ENCODE measurements around the gene SPACA4. TPM values are rescaled to one million over a fixed set of nuclear protein-coding genes. Genes with fewer than 3 reads are reported as not detected.

Gene SPACA4
- total RNA-seq, 2 experiments from 2014 or later = not detected

- ATAC-seq = peak; percentile 71
- H3K4me3 Mint-ChIP-seq = peak overlapping the region; percentile 74
These were observed 38.5 kb downstream of the SPACA4 start for GRCh38 chr19:48644839-48645619.

GRCh38 chr19:48645620-48646000 lies 39.1 kb downstream of the SPACA4 start:
- no peak for ATAC-seq
- CTCF ChIA-PET = interaction anchor here (0.7 to 3.9 kb wide), 29 partner anchors 9 to 348 kb away, joined by 3 to 27 read pairs (median 5); partner anchors contain the start of genes BCAT2, DBP, HSD17B14 and RASIP1
- Mint-ChIP-seq H3K27me3 (peaks cover 3% of the 10 kb centered on the region), H3K9me3 (ENCODE audit: low read depth) (no peaks in the 10 kb centered on the region), H3K36me3 (no peaks in the 10 kb centered on the region), H3K4me3 (peak overlapping the region; percentile 74), H3K4me1 (peaks cover 31% of the 10 kb centered on the region), H3K27ac (peak overlapping the region; percentile 69)
- no peak for DNase-seq

More at GRCh38 chr19:48644839-48645619, 38.5 kb downstream of the SPACA4 start:
- peaks cover 3% of the 10 kb centered on the region for H3K27me3 Mint-ChIP-seq
- peaks cover 32% of the 10 kb centered on the region for H3K4me1 Mint-ChIP-seq
- DNase-seq = peak; percentile 85
- H3K36me3 Mint-ChIP-seq = no peaks in the 10 kb centered on the region
- H3K27ac Mint-ChIP-seq = peak overlapping the region; percentile 77
- no peaks in the 10 kb centered on the region for H3K9me3 Mint-ChIP-seq (ENCODE audit: low read depth)
- CTCF ChIA-PET = interaction anchor here (0.8 to 3.9 kb wide), 24 partner anchors 8 to 348 kb away, joined by 3 to 27 read pairs (median 5); partner anchors contain the start of genes BCAT2, DBP, HSD17B14 and RASIP1

- Mint-ChIP-seq H3K9me3 (ENCODE audit: low read depth) (no peaks in the 10 kb centered on the region), H3K4me1 (peaks cover 33% of the 10 kb centered on the region), H3K27me3 (peaks cover 2% of the 10 kb centered on the region), H3K36me3 (no peaks in the 10 kb centered on the region), H3K4me3 (peak within 1 kb of the TSS; percentile 74), H3K27ac (peak within 1 kb of the TSS; percentile 77)
- ATAC-seq (peak; percentile 90), DNase-seq (peak; percentile 94)
- CTCF ChIA-PET = interaction anchor here (0.7 to 3.9 kb wide), 29 partner anchors 9 to 347 kb away, joined by 3 to 27 read pairs (median 5); partner anchors contain the start of genes BCAT2, DBP, HSD17B14 and RASIP1
These were observed 39.6 kb downstream of the SPACA4 start, which contains the start of gene CA11 for GRCh38 chr19:48646001-48646721. Gene CA11, minus strand, starts transcription at chr19:48646187. Its CDS starts 555 bp downstream, at chr19:48645632.

- no peak for ATAC-seq
- Mint-ChIP-seq H3K36me3 (no peaks in the 10 kb centered on the region), H3K4me1 (peaks cover 33% of the 10 kb centered on the region), H3K9me3 (ENCODE audit: low read depth) (no peaks in the 10 kb centered on the region), H3K4me3 (peak overlapping the region; percentile 42), H3K27ac (peak overlapping the region; percentile 77), H3K27me3 (no peaks in the 10 kb centered on the region)
- CTCF ChIA-PET = interaction anchor here (0.9 to 3.9 kb wide), 10 partner anchors 10 to 324 kb away, joined by 3 to 27 read pairs (median 6); partner anchors contain the start of genes DBP and RASIP1
- DNase-seq = no peak
These were observed 40.2 kb downstream of the SPACA4 start for GRCh38 chr19:48646722-48647216.

- CTCF ChIA-PET = interaction anchor here (1.2 kb wide), 1 partner anchor 322 kb away, joined by 3 read pairs; no protein-coding TSS in a partner anchor
- Mint-ChIP-seq H3K36me3 (no peaks in the 10 kb centered on the region), H3K4me3 (no peak overlapping the region), H3K27me3 (no peaks in the 10 kb centered on the region), H3K9me3 (ENCODE audit: low read depth) (no peaks in the 10 kb centered on the region), H3K27ac (no peak overlapping the region), H3K4me1 (peaks cover 38% of the 10 kb centered on the region)
- no peak for DNase-seq
- ATAC-seq = no peak
These were observed 41.6 kb downstream of the SPACA4 start for GRCh38 chr19:48648134-48648533.

- DNase-seq = no peak
- CTCF ChIA-PET = no interaction called here
- H3K27ac Mint-ChIP-seq = no peak overlapping the region
- H3K27me3 Mint-ChIP-seq = no peaks in the 10 kb centered on the region
- peaks cover 28% of the 10 kb centered on the region for H3K4me1 Mint-ChIP-seq
- ATAC-seq = no peak
- no peak overlapping the region for H3K4me3 Mint-ChIP-seq
- H3K9me3 Mint-ChIP-seq (ENCODE audit: low read depth) = no peaks in the 10 kb centered on the region
- no peaks in the 10 kb centered on the region for H3K36me3 Mint-ChIP-seq
These were observed 44.6 kb downstream of the SPACA4 start for GRCh38 chr19:48650974-48651682.

GRCh38 chr19:48651683-48652048 lies 45.1 kb downstream of the SPACA4 start:
- Mint-ChIP-seq H3K9me3 (ENCODE audit: low read depth) (no peaks in the 10 kb centered on the region), H3K27ac (no peak overlapping the region), H3K36me3 (no peaks in the 10 kb centered on the region), H3K4me1 (peaks cover 25% of the 10 kb centered on the region), H3K27me3 (no peaks in the 10 kb centered on the region), H3K4me3 (no peak overlapping the region)
- CTCF ChIA-PET = no interaction called here
- no peak for ATAC-seq
- DNase-seq = no peak

- Mint-ChIP-seq H3K36me3 (no peaks in the 10 kb centered on the region), H3K9me3 (ENCODE audit: low read depth) (no peaks in the 10 kb centered on the region), H3K4me1 (peaks cover 13% of the 10 kb centered on the region), H3K27me3 (peaks cover 5% of the 10 kb centered on the region), H3K4me3 (no peak overlapping the region), H3K27ac (no peak overlapping the region)
- no peak for ATAC-seq
- DNase-seq = no peak
- CTCF ChIA-PET = no interaction called here
These were observed 47.9 kb downstream of the SPACA4 start for GRCh38 chr19:48654299-48655059.

- DNase-seq (no peak), ATAC-seq (no peak)
- H3K4me1 Mint-ChIP-seq = peaks cover 16% of the 10 kb centered on the region
- H3K36me3 Mint-ChIP-seq = no peaks in the 10 kb centered on the region
- no peak overlapping the region for H3K27ac Mint-ChIP-seq
- H3K9me3 Mint-ChIP-seq (ENCODE audit: low read depth) = no peaks in the 10 kb centered on the region
- peaks cover 5% of the 10 kb centered on the region for H3K27me3 Mint-ChIP-seq
- no peak overlapping the region for H3K4me3 Mint-ChIP-seq
- CTCF ChIA-PET = no interaction called here
These were observed 50.4 kb downstream of the SPACA4 start for GRCh38 chr19:48656840-48657474.

Other genes starting within 250 kb of the SPACA4 start
- gene TMEM143, start 242.8 kb upstream of the SPACA4 start, total RNA-seq = 10 to 100 TPM; 16.7 to 22.3 TPM
- gene SYNGR4, start 242.4 kb upstream of the SPACA4 start, total RNA-seq = not detected
- gene KDELR1, start 215.2 kb upstream of the SPACA4 start, total RNA-seq = 10 to 100 TPM; 64.8 to 72.2 TPM
- under 1 TPM; 0.09 to 0.18 TPM for gene GRIN2D, start 213.1 kb upstream of the SPACA4 start, total RNA-seq
- 10 to 100 TPM; 37.9 to 58.7 TPM for gene GRWD1, start 160.8 kb upstream of the SPACA4 start, total RNA-seq
- 1 to 10 TPM in 1 of 2 experiments, under 1 TPM in 1; 0.85 to 1.5 TPM for gene KCNJ14, start 151.2 kb upstream of the SPACA4 start, total RNA-seq
- gene CYTH2, start 137.4 kb upstream of the SPACA4 start, total RNA-seq = 10 to 100 TPM; 42.5 to 47.8 TPM
- 1 to 10 TPM; 3.5 to 5.3 TPM for gene LMTK3, start 94.9 kb upstream of the SPACA4 start, total RNA-seq
- gene SULT2B1, start 54.6 kb upstream of the SPACA4 start, total RNA-seq = not detected
- gene FAM83E, start 8.3 kb downstream of the SPACA4 start, total RNA-seq = 1 to 10 TPM; 2.8 to 4.1 TPM
- 1,000 to 10,000 TPM; 1,413 to 1,465 TPM for gene RPL18, start 12.4 kb downstream of the SPACA4 start, total RNA-seq
- 10 to 100 TPM; 37.3 to 43.4 TPM for gene SPHK2, start 12.8 kb downstream of the SPACA4 start, total RNA-seq
- gene DBP, start 30.6 kb downstream of the SPACA4 start, total RNA-seq = 10 to 100 TPM; 11.3 to 18.0 TPM
- gene CA11, start 39.4 kb downstream of the SPACA4 start, total RNA-seq = 1 to 10 TPM; 6.0 to 7.2 TPM
- gene NTN5, start 66.3 kb downstream of the SPACA4 start, total RNA-seq = under 1 TPM; 0.64 to 0.87 TPM
- gene FUT2, start 89.2 kb downstream of the SPACA4 start, total RNA-seq = not detected
- 1 to 10 TPM; 1.0 to 1.1 TPM for gene MAMSTR, start 113.0 kb downstream of the SPACA4 start, total RNA-seq
- gene RASIP1, start 133.9 kb downstream of the SPACA4 start, total RNA-seq = not detected
- gene IZUMO1, start 140.2 kb downstream of the SPACA4 start, total RNA-seq = not detected
- gene FUT1, start 145.9 kb downstream of the SPACA4 start, total RNA-seq = under 1 TPM; 0.06 to 0.09 TPM
- gene FGF21, start 148.8 kb downstream of the SPACA4 start, total RNA-seq = not detected
- 10 to 100 TPM; 46.7 to 54.6 TPM for gene BCAT2, start 204.3 kb downstream of the SPACA4 start, total RNA-seq
- gene HSD17B14, start 229.7 kb downstream of the SPACA4 start, total RNA-seq = under 1 TPM; 0.38 to 0.59 TPM